Measurements from ENCODE around the gene NR4A3. TPM values are rescaled to one million over a fixed set of nuclear protein-coding genes. Genes with fewer than 3 reads are reported as not detected.

NR4A3 gene
- total and polyA plus RNA-seq, 10 of the 15 experiments (the other 5 are each of a cell fraction or from before 2014, with no cell fraction given): 0.04 to 2.1 (median 0.64) TPM; not detected in 1

- no peak for DNase-seq (ENCODE audit: low read depth, low spot score)
- ChIA-PET SMC1A (ENCODE audit: uncharacterized antibody, unreplicated experiment) (no interaction called here), POLR2A (no interaction called here), RAD21 (ENCODE audit: unreplicated experiment) (no interaction called here), CTCF (no interaction called here)
- H3K36me3 ChIP-seq (ENCODE audit: control insufficient read depth in 2 of 2, insufficient read depth in 2 of 2, low read length in 1 of 2): no peaks in the 10 kb centered on the region
- FAIRE-seq: no peak
- in situ Hi-C loops (cut with MboI) (no loop called here), intact Hi-C loops (cut with micrococcal nuclease; ENCODE audit: unreplicated experiment) (no loop called here)
- no peaks in the 10 kb centered on the region for H3K79me2 ChIP-seq (ENCODE audit: control insufficient read depth, insufficient read depth, low read length)
- no peak overlapping the region for H3K4me2 ChIP-seq (ENCODE audit: control insufficient read depth, insufficient read depth)
- H3K27me3 ChIP-seq (replicated peaks in 1 of 2; ENCODE audit: control insufficient read depth in 2 of 2, insufficient read depth in 2 of 2, low read length in 1 of 2): no peaks in the 10 kb centered on the region; a peak in 1 of 4 replicates
- ATAC-seq: no peak
- H3K4me3 ChIP-seq: no peak overlapping the region
- BruUV-seq (replicated peaks): no TSS peak
- H3K9ac ChIP-seq (ENCODE audit: control insufficient read depth, insufficient read depth, low read length): no peak overlapping the region
- TF ChIP-seq TARDBP (IDR thresholded peaks at IDR 0.05; ENCODE audit: borderline replicate concordance) (no peak), CTCF (IDR thresholded peaks at IDR 0.05 in 2 of 3, conservative IDR thresholded peaks at IDR 0.05 in 1 of 3; ENCODE audit: control insufficient read depth in 2 of 3, extremely low read depth in 1 of 3, insufficient read depth in 1 of 3, low read depth in 3 of 3, low read length in 3 of 3) (no peak), RFX5 (IDR thresholded peaks at IDR 0.05; ENCODE audit: low read depth, low read length) (no peak), ZBED1 (IDR thresholded peaks at IDR 0.05; ENCODE audit: borderline replicate concordance) (no peak), FOS (IDR thresholded peaks at IDR 0.05; ENCODE audit: borderline replicate concordance, extremely low read depth, insufficient read length) (no peak), SREBF2 (IDR thresholded peaks at IDR 0.05; ENCODE audit: low read length) (no peak), SMC3 (IDR thresholded peaks at IDR 0.05; ENCODE audit: borderline replicate concordance, low read length) (no peak), ATF7 (IDR thresholded peaks at IDR 0.05; ENCODE audit: low read depth) (no peak), BRCA1 (IDR thresholded peaks at IDR 0.05; ENCODE audit: low read depth, low read length) (no peak), CHD4 (IDR thresholded peaks at IDR 0.05) (no peak), CHD1 (IDR thresholded peaks at IDR 0.05; ENCODE audit: low read depth, low read length) (no peak), POLR2AphosphoS5 (IDR thresholded peaks at IDR 0.05; ENCODE audit: low read length) (no peak), IKZF2 (IDR thresholded peaks at IDR 0.05) (no peak)
- TF ChIP-seq, protein P1, sequence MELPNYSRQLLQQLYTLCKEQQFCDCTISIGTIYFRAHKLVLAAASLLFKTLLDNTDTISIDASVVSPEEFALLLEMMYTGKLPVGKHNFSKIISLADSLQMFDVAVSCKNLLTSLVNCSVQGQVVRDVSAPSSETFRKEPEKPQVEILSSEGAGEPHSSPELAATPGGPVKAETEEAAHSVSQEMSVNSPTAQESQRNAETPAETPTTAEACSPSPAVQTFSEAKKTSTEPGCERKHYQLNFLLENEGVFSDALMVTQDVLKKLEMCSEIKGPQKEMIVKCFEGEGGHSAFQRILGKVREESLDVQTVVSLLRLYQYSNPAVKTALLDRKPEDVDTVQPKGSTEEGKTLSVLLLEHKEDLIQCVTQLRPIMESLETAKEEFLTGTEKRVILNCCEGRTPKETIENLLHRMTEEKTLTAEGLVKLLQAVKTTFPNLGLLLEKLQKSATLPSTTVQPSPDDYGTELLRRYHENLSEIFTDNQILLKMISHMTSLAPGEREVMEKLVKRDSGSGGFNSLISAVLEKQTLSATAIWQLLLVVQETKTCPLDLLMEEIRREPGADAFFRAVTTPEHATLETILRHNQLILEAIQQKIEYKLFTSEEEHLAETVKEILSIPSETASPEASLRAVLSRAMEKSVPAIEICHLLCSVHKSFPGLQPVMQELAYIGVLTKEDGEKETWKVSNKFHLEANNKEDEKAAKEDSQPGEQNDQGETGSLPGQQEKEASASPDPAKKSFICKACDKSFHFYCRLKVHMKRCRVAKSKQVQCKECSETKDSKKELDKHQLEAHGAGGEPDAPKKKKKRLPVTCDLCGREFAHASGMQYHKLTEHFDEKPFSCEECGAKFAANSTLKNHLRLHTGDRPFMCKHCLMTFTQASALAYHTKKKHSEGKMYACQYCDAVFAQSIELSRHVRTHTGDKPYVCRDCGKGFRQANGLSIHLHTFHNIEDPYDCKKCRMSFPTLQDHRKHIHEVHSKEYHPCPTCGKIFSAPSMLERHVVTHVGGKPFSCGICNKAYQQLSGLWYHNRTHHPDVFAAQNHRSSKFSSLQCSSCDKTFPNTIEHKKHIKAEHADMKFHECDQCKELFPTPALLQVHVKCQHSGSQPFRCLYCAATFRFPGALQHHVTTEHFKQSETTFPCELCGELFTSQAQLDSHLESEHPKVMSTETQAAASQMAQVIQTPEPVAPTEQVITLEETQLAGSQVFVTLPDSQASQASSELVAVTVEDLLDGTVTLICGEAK (IDR thresholded peaks at IDR 0.05; ENCODE audit: borderline replicate concordance): no peak
- TF ChIP-seq, protein P2, sequence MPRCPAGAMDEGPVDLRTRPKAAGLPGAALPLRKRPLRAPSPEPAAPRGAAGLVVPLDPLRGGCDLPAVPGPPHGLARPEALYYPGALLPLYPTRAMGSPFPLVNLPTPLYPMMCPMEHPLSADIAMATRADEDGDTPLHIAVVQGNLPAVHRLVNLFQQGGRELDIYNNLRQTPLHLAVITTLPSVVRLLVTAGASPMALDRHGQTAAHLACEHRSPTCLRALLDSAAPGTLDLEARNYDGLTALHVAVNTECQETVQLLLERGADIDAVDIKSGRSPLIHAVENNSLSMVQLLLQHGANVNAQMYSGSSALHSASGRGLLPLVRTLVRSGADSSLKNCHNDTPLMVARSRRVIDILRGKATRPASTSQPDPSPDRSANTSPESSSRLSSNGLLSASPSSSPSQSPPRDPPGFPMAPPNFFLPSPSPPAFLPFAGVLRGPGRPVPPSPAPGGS (IDR thresholded peaks at IDR 0.05; ENCODE audit: borderline replicate concordance, insufficient read depth, low read depth, low read length, poor library complexity, severe bottlenecking): no peak
- WGBS (ENCODE audit: insufficient coverage, insufficient replicate concordance, low lambda C conversion rate, missing lambda C conversion rate): 82% methylated on average over 3 of the region's 3 CpGs
- H3K4me1 ChIP-seq (ENCODE audit: control insufficient read depth, insufficient read depth, low read length): no peaks in the 10 kb centered on the region
- H3K9me3 ChIP-seq (replicated peaks; ENCODE audit: control insufficient read depth, insufficient read depth, low read length): no peaks in the 10 kb centered on the region
- no peak overlapping the region for H3K27ac ChIP-seq (ENCODE audit: control insufficient read depth, insufficient read depth)
- H2AFZ ChIP-seq (ENCODE audit: control insufficient read depth, low read depth, low read length): no peak overlapping the region
- no peaks in the 10 kb centered on the region for H4K20me1 ChIP-seq (ENCODE audit: control insufficient read depth, insufficient read depth)
These were observed 42.8 kb upstream of the NR4A3 start for GRCh38 chr9:99778836-99779235.

All from GM12878 (cell line).